Measurements from ENCODE around the gene IGSF8. TPM values are rescaled to one million over a fixed set of nuclear protein-coding genes. Genes with fewer than 3 reads are reported as not detected.
"Not testable (repeated sequence)": the region's sequence is repeated elsewhere in the genome, so short reads cannot be mapped to it uniquely, and the experiment has no call there.

Gene IGSF8
- total and polyA plus RNA-seq, 10 donors = 15.6 to 28.9 (median 21.7) TPM

DNA sequence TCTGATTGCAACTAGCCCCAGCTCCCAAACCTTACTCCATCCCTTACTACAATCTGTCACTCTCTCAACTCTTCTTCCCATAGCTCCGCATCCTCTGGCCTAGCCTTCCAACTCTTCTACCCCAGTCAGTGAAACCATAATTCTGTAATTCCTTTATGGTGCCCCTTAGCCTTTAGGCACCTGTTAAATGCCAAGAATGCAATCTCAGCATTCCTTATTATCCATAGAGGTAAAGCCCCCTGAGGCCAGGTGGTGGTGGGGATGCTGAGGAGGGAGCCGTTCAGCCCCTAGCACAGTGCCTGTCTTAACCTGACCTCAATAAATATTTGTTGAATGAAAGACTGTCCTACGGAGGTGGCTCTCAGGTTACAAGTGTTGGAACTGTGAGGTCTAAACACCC is 31.1 kb upstream of the IGSF8 start:
- no peaks in the 10 kb centered on the region for H3K4me1 ChIP-seq
- no peak for TF ChIP-seq POLR2A (IDR thresholded peaks at IDR 0.05)
- H3K4me3 ChIP-seq = no peak overlapping the region
- DNase-seq = peak; percentile 11
- no peak overlapping the region for H3K27ac ChIP-seq
- H3K27me3 ChIP-seq (replicated peaks in 1 of 7) = no peaks in the 10 kb centered on the region
- no peaks in the 10 kb centered on the region for H3K36me3 ChIP-seq
- intact Hi-C loops (cut with DNase I; ENCODE audit: low total_unique reads) = no loop called here
- H3K9me3 ChIP-seq = no peaks in the 10 kb centered on the region
- 86 to 92% (median 89%) methylated on average over 3 of the region's 3 CpGs for whole genome bisulfite sequencing, 5 donors

DNA sequence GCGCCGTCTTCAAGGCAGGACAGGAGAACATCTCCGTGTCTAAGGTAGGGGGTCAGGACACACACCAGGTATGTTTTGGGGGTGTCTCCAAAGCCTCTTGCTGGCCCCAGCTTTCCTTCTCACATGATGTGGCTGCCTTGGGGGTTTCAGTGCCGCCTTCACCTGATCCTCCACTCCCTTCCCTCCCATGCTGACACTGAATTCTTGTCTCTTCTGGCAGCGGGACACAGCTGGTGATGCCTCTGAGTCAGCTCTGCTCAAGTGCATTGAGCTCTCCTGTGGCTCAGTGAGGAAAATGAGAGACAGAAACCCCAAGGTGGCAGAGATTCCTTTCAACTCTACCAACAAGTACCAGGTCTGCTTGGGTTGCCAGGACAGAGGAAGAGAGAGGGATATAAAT is 30.6 kb upstream of the IGSF8 start:
- no peak overlapping the region for H3K27ac ChIP-seq
- H3K4me1 ChIP-seq = no peaks in the 10 kb centered on the region
- DNase-seq = peak; percentile 31
- intact Hi-C loops (cut with DNase I; ENCODE audit: low total_unique reads) = no loop called here
- no peaks in the 10 kb centered on the region for H3K36me3 ChIP-seq
- TF ChIP-seq POLR2A (IDR thresholded peaks at IDR 0.05) = no peak
- WGBS, 5 donors = 89 to 96% (median 96%) methylated on average over 5 of the region's 5 CpGs
- H3K4me3 ChIP-seq = no peak overlapping the region
- H3K9me3 ChIP-seq = no peaks in the 10 kb centered on the region
- no peaks in the 10 kb centered on the region for H3K27me3 ChIP-seq (replicated peaks in 1 of 7)

DNA sequence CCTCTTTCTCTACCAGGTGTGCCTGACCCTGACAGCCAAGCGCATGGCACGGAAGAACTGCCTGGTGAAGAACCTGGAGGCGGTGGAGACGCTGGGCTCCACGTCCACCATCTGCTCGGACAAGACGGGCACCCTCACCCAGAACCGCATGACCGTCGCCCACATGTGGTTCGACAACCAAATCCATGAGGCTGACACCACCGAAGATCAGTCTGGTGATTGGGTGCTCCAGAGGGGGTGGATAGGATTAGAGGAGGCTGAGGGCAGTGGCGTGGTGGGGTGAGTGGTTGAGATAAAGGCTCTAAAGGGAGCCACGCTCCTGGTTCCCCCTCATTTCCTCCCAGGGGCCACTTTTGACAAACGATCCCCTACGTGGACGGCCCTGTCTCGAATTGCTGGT is 30.2 kb upstream of the IGSF8 start:
- Histone ChIP-seq H3K4me1 (no peaks in the 10 kb centered on the region), H3K9me3 (no peaks in the 10 kb centered on the region), H3K27me3 (replicated peaks in 1 of 7) (no peaks in the 10 kb centered on the region), H3K27ac (no peak overlapping the region), H3K4me3 (no peak overlapping the region), H3K36me3 (no peaks in the 10 kb centered on the region)
- TF ChIP-seq POLR2A (IDR thresholded peaks at IDR 0.05) (no peak), POLR2AphosphoS5 (IDR thresholded peaks at IDR 0.05) (no peak)
- TF ChIP-seq, protein P1, sequence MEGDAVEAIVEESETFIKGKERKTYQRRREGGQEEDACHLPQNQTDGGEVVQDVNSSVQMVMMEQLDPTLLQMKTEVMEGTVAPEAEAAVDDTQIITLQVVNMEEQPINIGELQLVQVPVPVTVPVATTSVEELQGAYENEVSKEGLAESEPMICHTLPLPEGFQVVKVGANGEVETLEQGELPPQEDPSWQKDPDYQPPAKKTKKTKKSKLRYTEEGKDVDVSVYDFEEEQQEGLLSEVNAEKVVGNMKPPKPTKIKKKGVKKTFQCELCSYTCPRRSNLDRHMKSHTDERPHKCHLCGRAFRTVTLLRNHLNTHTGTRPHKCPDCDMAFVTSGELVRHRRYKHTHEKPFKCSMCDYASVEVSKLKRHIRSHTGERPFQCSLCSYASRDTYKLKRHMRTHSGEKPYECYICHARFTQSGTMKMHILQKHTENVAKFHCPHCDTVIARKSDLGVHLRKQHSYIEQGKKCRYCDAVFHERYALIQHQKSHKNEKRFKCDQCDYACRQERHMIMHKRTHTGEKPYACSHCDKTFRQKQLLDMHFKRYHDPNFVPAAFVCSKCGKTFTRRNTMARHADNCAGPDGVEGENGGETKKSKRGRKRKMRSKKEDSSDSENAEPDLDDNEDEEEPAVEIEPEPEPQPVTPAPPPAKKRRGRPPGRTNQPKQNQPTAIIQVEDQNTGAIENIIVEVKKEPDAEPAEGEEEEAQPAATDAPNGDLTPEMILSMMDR (IDR thresholded peaks at IDR 0.05 in 8 of 11, conservative IDR thresholded peaks at IDR 0.05 in 3 of 11) = no peak
- intact Hi-C loops (cut with DNase I; ENCODE audit: low total_unique reads) = no loop called here
- peak; percentile 33 for DNase-seq
- 80 to 92% (median 86%) methylated on average over 18 of the region's 18 CpGs for WGBS, 5 donors

DNA sequence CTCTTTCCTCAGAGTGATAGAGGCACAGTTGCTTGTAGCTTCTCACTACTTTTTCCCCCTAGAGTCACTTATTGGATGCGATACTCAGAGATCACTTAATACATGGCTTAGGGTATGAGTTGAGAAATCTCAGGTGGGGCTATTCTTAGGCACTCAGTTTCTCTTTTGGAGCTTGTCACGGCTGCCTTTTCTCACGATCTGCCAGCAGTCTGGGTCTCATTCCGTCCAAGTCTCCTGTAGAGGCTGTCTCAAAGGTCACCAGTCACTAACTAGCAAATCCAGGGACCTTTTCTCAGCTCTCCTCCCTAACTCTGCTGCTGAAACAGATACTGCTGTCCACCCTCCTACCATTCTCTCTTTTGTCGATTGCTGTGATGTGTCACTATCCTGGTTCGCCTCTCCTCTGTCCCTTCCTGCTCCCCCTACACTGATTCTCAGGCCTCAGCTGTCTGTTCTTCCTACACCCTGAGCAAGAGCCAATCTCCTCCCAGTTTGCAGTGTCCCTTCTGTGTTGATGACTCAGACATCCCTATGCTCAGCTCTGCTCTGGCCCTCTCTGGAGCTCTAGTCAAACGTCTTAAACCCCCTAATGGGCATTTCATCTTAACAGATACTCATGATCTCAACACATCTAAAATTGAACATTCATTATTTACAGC is 29.6 kb upstream of the IGSF8 start:
- TF ChIP-seq POLR2AphosphoS5 (IDR thresholded peaks at IDR 0.05) = no peak
- TF ChIP-seq, protein P1 (IDR thresholded peaks at IDR 0.05 in 8 of 11, conservative IDR thresholded peaks at IDR 0.05 in 3 of 11) = no peak
- TF ChIP-seq POLR2A (IDR thresholded peaks at IDR 0.05) = no peak
- H3K27ac ChIP-seq = no peak overlapping the region
- no peaks in the 10 kb centered on the region for H3K4me1 ChIP-seq
- no peaks in the 10 kb centered on the region for H3K9me3 ChIP-seq
- DNase-seq = peak; percentile 7
- H3K36me3 ChIP-seq = no peaks in the 10 kb centered on the region
- H3K27me3 ChIP-seq (replicated peaks in 1 of 7) = no peaks in the 10 kb centered on the region
- no peak overlapping the region for H3K4me3 ChIP-seq
- WGBS, 5 donors = 72 to 87% (median 76%) methylated on average over 7 of the region's 7 CpGs
- intact Hi-C loops (cut with DNase I; ENCODE audit: low total_unique reads) = no loop called here

DNA sequence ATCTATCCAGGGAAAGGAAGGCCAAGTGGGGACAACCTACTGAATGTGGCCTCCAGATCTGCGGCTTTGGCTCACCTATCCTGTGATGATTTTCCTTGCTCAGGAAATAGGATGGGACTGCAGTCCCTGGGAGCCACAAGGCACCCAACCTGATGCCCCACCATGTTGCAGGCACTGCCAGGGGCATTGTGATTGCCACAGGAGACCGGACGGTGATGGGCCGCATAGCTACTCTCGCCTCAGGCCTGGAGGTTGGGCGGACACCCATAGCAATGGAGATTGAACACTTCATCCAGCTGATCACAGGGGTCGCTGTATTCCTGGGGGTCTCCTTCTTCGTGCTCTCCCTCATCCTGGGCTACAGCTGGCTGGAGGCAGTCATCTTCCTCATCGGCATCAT is 29.0 kb upstream of the IGSF8 start:
- no peaks in the 10 kb centered on the region for H3K36me3 ChIP-seq
- 89 to 98% (median 92%) methylated on average over 5 to 9 of the region's 9 CpGs for WGBS, 5 donors
- intact Hi-C loops (cut with DNase I; ENCODE audit: low total_unique reads) = no loop called here
- no peaks in the 10 kb centered on the region for H3K27me3 ChIP-seq (replicated peaks in 1 of 7)
- H3K4me3 ChIP-seq = no peak overlapping the region
- no peak overlapping the region for H3K27ac ChIP-seq
- TF ChIP-seq POLR2AphosphoS5 (IDR thresholded peaks at IDR 0.05) (no peak), POLR2A (IDR thresholded peaks at IDR 0.05) (no peak)
- TF ChIP-seq, protein P1 (IDR thresholded peaks at IDR 0.05 in 8 of 11, conservative IDR thresholded peaks at IDR 0.05 in 3 of 11) = no peak
- DNase-seq = peak; percentile 35
- no peaks in the 10 kb centered on the region for H3K4me1 ChIP-seq
- H3K9me3 ChIP-seq = no peaks in the 10 kb centered on the region

DNA sequence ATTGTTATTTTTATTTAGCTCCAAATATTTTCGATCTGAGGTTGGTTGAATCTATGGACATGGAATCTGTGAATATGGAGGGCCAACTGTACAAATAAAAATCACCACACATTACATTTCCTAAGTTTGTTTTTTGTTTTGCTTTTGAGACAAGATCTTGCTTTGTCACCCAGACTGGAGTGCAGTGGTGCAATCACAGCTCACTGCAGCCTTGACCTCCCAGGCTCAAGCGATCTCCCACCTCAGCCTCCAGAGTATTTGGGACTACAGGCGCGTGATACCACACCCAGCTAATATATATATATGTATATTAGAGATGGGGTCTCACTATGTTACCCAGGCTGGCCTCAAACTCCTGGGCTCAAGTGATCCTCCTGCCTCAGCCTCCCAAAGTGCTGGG is 27.9 kb upstream of the IGSF8 start:
- H3K27me3 ChIP-seq (replicated peaks in 1 of 7); H3K36me3 ChIP-seq; DNase-seq; intact Hi-C loops (cut with DNase I; ENCODE audit: low total_unique reads); H3K4me1 ChIP-seq; H3K27ac ChIP-seq; H3K4me3 ChIP-seq; H3K9me3 ChIP-seq: not testable (repeated sequence)
- WGBS, 5 donors = 67 to 77% (median 70%) methylated on average over 4 of the region's 4 CpGs

All from spleen (tissue), 11 donors.